Activated naive CD4-positive, alpha-beta T cell treated with anti-CD3 and anti-CD28 coated beads, Interleukin-2, amount 50 U/mL, for 72 hours (primary cell): ENCODE data around the gene CEP70. TPM values are rescaled to one million over a fixed set of nuclear protein-coding genes. Genes with fewer than 3 reads are reported as not detected.
"Not testable (repeated sequence)": the region's sequence is repeated elsewhere in the genome, so short reads cannot be mapped to it uniquely, and the experiment has no call there.

Experiments used
- ATAC-seq, 2 donors: fragments of 150-1000 bp; cut with Tn5 transposase; 2 replicates each; pipeline ENCODE4 v1.10.0; 2021; ENCODE audit warnings: mild to moderate bottlenecking in 2 of 2, moderate library complexity in 2 of 2
- DNase-seq, 2 donors: peaks; one replicate each; pipeline ENCODE4 v3.0.0; 2021 to 2022; ENCODE audit warnings: low spot score in 2 of 2
- H3K27ac Mint-ChIP-seq, 2 donors: one replicate each; pipeline ENCODE4 v1.8.0; 2022; ENCODE audit warnings: mild to moderate bottlenecking in 2 of 2, mixed read lengths in 2 of 2
- H3K36me3 Mint-ChIP-seq, 2 donors: one replicate each; pipeline ENCODE4 v1.8.0; 2022; ENCODE audit warnings: mixed read lengths in 2 of 2
- H3K9me3 Mint-ChIP-seq, 2 donors: one replicate each; pipeline ENCODE4 v1.8.0; 2022; ENCODE audit warnings: mixed read lengths in 2 of 2
- total RNA-seq, 2 donors: library from RNA; stranded (reverse); gene quantifications; one replicate each; pipeline ENCODE4 v1.2.3, GENCODE V29; 2022

The CEP70 gene
- total RNA-seq, 2 donors from 2014 or later, result 13.4 to 41.6 TPM

DNA sequence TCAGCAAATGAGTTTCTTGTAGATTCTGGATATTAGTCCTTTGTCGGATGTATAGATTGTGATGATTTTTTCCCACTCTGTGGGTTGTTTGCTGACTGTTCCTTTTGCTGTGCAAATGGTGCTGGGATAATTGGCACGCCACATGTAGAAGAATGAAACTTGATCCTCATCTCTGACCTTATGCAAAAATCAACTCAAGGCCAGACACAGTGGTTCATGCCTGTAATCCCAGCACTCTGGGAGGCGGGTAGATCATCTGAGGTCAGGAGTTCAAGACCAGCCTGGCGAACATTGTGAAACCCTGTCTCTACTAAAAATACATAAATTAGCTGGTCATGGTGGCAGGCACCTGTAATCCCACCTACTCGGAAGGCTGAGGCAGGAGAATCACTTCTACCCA lies 39.3 kb downstream of the CEP70 start:
- not testable (repeated sequence) for ATAC-seq, DNase-seq, H3K27ac Mint-ChIP-seq
- Mint-ChIP-seq H3K36me3 (peaks cover 71 to 79% of the 10 kb centered on the region in 2 donors), H3K9me3 (peaks cover 27 to 31% of the 10 kb centered on the region in 2 donors)

DNA sequence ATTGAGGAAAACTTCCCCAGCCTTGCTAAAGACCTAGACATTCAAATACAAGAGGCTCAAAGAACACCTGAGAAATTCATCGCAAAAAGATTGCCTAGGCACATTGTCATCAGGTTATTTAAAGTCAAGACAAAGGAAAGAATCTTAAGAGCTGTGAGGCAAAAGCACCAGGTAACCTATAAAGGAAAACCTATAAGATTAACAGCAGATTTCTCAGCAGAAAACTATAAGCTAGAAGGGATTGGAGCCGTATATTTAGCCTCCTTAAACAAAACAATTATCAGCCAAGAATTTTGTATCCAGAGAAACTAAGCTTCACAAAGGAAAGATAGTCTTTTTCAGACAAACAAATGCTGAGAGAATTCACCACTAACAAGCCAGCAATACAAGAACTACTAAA lies 43.1 kb downstream of the CEP70 start:
- H3K27ac Mint-ChIP-seq, DNase-seq, ATAC-seq: not testable (repeated sequence)
- H3K9me3 Mint-ChIP-seq, result peaks cover 28 to 35% of the 10 kb centered on the region in 2 donors
- peaks cover 73 to 80% of the 10 kb centered on the region in 2 donors for H3K36me3 Mint-ChIP-seq

DNA sequence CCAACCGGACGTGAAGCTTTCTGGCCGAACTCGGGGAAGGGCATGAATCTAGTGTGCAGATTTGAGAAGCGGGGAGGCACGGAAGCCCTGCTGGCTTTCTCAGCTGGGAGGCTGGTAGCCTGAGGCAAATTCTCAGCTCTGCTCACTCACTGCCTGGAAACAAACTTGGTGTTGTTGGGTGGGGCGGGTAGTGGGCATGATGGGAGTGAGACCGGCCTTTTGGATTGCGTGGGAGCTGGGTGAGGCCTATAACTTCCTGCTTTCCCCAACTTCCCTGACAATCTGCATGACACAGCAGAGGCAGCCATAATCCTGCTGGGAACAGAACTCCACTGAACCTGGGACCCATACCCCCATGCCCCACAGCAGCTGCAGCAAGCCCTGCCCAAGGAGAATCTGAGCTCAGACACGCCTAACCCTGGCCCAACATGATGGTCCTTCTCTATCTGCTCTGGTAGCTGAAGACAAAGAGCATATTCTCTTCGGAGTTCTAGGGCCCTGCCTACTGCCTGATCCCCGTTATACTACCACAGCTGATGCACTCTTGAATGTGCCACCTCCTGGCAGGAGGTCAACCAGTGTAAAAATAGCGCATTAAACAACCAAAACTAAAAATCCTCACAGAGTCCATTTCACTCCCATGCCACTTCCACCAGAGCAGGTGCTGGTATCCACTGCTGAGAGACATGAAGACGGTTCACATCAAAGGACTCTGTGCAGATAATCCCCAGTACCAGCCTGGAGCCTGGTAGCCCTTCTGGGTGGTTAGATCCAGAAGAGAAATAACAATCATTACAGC lies 44.7 kb downstream of the CEP70 start:
- H3K27ac Mint-ChIP-seq, result peak overlapping the region in 1 of 2 donors; percentile 57
- ATAC-seq (no peak), DNase-seq (no peak)
- H3K9me3 Mint-ChIP-seq, result peaks cover 33 to 41% of the 10 kb centered on the region in 2 donors
- H3K36me3 Mint-ChIP-seq, result peaks cover 73 to 82% of the 10 kb centered on the region in 2 donors

DNA sequence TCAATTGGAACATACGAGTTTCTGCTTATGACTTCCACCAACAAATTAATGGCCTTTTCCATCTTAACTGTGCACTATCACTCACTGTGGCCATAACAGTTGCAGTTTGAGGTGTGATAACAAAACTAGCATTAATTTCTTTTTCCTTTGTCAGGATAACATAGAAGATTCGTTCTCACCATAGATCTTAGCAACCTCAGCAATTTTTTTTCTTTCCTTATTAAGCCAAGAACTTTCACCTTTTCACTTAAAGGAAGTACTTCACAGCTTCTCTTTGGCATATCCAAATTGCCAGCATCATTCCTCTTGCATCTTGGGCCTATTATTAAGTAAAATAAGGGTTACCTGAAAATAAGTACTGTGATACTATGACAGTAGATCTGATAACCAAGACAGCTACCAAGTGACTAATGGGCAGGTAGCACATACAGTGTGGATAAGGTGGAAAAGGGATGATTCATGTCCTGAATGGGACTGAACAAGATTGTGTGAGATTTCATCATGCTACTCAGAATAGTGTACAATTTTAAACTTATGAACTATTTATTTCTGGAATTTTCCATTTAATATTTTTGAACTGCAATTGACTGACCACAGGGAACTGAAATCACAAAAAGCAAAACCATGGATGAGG lies 46.6 kb downstream of the CEP70 start:
- Mint-ChIP-seq H3K27ac (no peak overlapping the region), H3K9me3 (peaks cover 35 to 38% of the 10 kb centered on the region in 2 donors), H3K36me3 (peaks cover 77 to 84% of the 10 kb centered on the region in 2 donors)
- DNase-seq (no peak), ATAC-seq (peak in 1 of 2 donors; percentile 65)

DNA sequence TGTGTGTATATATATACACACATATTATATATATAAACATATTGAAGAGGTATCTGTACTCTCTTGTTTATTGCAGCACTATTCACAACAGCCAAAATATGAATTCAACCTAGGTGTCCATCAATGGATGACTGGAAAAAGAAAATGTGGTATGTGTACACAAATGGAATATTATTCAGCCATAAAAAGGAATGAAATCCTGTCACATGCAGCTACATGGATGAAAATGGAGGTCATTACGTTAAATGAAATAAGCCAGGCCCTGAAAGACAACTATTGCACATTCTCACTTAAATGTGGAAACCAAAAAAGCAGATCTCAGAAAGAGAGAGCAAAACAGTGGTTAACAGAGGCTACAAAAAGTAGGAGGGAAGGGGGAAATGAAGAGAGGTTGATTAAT lies 49.5 kb downstream of the CEP70 start:
- Mint-ChIP-seq H3K9me3 (peaks cover 44 to 45% of the 10 kb centered on the region in 2 donors), H3K36me3 (peaks cover 85 to 87% of the 10 kb centered on the region in 2 donors), H3K27ac (no peak overlapping the region)
- ATAC-seq, result no peak
- DNase-seq, result no peak

DNA sequence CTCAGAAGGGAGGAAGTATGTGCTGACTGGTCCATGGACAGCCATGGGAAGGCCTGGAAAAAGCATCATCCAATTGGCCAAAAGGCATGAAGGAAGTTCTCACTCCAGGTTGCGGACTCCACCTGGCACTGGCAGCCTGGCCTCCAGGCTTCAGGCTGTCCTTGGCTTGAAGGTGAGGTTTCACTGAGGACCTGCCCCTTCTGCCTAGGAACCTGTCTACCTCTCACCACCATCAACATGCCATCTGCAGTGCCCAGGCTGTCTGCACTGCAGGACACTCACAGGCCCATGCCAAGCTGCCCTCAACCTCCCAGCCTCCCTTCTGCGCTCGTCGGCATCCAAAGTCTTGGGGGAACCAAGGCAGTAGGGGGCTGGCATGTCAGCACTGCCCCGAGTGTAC lies 51.1 kb downstream of the CEP70 start:
- no peak overlapping the region for H3K27ac Mint-ChIP-seq
- DNase-seq (no peak), ATAC-seq (no peak)
- H3K36me3 Mint-ChIP-seq, result peaks cover 74 to 87% of the 10 kb centered on the region in 2 donors
- H3K9me3 Mint-ChIP-seq, result peaks cover 41 to 44% of the 10 kb centered on the region in 2 donors

DNA sequence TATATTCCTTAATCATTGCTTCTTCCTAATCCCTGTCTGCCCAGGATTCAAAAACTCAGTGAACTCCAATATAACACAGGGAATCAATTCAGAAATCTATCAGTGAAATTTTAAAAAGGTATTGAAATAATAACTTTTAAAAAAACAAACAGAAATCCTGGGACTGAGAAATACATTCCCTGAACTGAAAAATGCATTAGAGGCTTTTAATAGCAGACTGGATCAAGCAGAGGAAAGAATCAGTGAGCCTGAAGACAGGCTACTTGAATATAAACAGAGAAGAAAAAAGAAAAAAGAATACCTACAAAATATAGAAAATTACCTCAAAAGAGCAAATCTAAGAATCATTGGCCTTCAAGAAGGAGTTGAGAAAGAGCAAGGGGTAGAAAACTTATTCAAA lies 54.7 kb downstream of the CEP70 start:
- H3K36me3 Mint-ChIP-seq, result peaks cover 45 to 68% of the 10 kb centered on the region in 2 donors
- DNase-seq (no peak), ATAC-seq (no peak)
- H3K9me3 Mint-ChIP-seq, result peaks cover 25 to 28% of the 10 kb centered on the region in 2 donors
- no peak overlapping the region for H3K27ac Mint-ChIP-seq

DNA sequence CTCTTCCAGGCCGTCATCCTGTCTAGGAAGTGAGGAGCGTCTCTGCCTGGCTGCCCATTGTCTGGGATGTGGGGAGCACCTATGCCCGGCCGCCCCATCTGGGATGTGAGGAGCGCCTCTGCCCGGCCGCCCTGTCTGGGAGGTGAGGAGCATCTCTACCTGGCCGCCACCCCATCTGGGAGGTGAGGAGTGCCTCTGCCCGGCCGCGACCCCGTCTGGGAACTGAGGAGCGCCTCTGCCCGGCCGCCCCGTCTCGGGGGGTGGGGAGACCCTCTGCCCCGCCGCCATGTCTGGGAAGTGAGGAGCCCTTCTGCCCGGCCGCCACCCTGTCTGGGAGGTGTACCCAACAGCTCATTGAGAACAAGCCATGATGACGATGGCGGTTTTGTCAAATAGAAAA lies 72.6 kb downstream of the CEP70 start:
- peaks cover 29 to 32% of the 10 kb centered on the region in 2 donors for H3K36me3 Mint-ChIP-seq
- not testable (repeated sequence) for DNase-seq

DNA sequence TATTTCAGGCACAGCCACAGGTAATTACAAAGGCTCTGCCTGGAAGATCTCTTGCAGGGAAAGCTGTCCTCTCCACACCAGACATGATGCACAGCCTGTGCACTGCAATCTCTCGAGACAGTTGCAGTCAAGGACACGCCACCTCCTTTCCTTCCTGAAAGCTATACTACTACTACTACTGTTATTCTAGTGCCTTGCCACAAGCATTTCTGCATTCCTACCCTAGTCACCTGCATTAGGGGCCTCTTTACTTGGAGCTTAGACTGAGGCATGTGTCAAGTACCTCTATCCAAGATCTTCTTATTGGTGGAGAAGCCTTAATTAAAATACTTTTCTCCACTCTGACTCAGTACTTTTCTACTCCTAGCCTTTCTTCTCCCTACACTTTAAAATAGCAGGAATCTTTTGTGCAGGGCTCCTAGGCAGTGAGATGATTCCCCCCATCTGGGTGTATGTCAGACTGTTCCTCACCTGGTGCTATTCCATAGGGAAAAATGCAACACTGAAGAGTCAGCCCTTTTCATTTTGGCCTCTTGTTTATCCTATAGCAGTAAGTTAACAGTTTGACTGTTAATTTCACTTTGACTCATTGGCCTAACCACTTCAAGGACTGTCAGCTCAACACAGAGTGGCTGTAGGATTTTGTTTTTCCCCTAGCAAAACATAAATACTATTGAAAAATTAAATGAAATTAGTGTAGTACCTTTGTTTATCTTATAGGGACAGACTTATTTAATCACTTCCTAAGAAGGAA lies 80.8 kb downstream of the CEP70 start:
- DNase-seq, result peak in 1 of 2 donors; percentile 21
- Mint-ChIP-seq H3K27ac (peak overlapping the region in 1 of 2 donors; percentile 69), H3K36me3 (peaks cover 7 to 9% of the 10 kb centered on the region in 2 donors), H3K9me3 (no peaks in the 10 kb centered on the region)
- ATAC-seq, result peak; percentile 74 to 94

More for the DNA sequence above, 72.6 kb downstream of the CEP70 start:
- H3K27ac Mint-ChIP-seq, ATAC-seq: not testable (repeated sequence)
- peaks cover 8 to 11% of the 10 kb centered on the region in 2 donors for H3K9me3 Mint-ChIP-seq

DNA sequence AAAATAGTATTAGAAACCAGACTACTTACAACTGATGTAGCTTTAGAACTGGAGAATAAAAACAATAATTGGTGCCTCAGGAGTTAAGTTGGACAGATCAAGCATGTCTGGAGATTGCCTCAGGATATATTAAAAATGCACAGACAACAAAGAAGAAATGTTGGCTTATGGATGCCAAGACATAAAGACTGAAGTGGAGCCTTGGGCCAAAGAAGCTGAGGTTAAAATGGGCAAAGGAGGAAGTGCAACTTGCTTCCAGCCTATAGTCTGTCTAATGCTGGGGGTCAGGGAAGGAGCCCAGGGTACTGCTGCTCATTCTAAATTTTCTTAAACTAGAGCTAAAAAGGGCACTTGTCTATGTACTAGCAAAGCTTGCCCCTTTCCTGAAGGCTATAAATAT lies 82.1 kb downstream of the CEP70 start:
- H3K9me3 Mint-ChIP-seq, result no peaks in the 10 kb centered on the region
- ATAC-seq, result no peak

DNA sequence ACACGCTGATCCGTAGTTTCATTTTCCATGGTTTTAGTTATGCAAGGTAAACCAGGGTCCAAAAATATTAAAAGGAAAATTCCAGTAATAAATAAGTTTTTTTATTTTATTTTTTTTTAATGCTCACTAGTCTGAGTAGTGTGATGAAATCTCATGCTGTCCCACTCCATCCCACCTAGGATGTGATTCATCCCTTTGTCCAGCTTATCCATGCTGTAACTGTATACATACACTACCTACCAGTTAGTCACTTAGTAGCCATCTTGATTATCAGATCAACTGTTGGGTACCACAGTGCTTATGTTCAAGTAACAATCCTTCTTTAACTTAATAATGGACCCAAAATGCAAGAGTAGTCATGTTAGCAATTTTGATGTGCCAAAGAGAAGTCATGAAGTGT lies 84.5 kb downstream of the CEP70 start:
- peaks cover 0 to 2% of the 10 kb centered on the region in 2 donors for H3K36me3 Mint-ChIP-seq
- DNase-seq, result no peak
- no peak overlapping the region for H3K27ac Mint-ChIP-seq
- no peak for ATAC-seq
- no peaks in the 10 kb centered on the region for H3K9me3 Mint-ChIP-seq

More for the DNA sequence above, 82.1 kb downstream of the CEP70 start:
- Mint-ChIP-seq H3K36me3 (peaks cover 0 to 5% of the 10 kb centered on the region in 2 donors), H3K27ac (no peak overlapping the region)
- no peak for DNase-seq

DNA sequence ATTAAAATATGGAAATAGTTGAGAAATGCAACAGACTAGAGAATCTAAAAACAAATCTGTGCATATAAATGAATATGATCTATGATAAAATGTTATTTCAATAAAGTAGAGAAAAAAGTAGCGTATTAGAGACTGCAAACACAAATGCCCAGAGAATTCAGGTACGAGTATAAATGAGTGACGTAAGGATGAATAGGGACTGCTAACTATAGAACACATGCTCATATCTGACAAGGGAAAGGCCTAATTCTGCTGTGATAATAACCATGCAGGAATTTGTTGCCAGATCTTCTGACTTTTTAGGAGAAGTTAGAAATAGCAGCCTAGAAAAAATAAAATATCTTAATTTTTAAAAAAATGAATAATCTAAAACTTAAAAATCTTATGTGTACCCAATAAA lies 86.5 kb downstream of the CEP70 start:
- H3K9me3 Mint-ChIP-seq, result no peaks in the 10 kb centered on the region
- no peak for ATAC-seq
- peaks cover 0 to 4% of the 10 kb centered on the region in 2 donors for H3K36me3 Mint-ChIP-seq
- no peak for DNase-seq
- no peak overlapping the region for H3K27ac Mint-ChIP-seq

DNA sequence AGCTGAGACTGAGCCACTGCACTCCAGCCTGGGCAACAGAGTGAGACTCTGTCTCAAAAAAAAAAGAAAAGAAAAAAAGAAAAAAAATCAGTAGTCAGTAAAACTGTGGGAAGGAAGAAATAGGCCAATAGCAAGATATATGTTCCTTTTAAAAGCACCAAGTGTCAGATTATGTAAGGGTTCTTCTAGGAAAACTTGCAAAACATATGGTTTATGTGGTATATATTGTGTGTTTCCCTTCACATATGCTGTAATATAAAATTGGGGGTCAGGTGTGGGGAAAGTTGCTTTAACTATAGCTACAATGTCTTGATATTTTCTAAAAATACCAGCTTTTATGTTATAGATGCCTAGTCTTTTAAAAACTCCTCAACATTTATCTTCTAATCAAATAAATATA lies 95.1 kb downstream of the CEP70 start:
- H3K36me3 Mint-ChIP-seq, result peaks cover 0 to 2% of the 10 kb centered on the region in 2 donors
- H3K9me3 Mint-ChIP-seq, result no peaks in the 10 kb centered on the region
- H3K27ac Mint-ChIP-seq, result no peak overlapping the region
- ATAC-seq (no peak), DNase-seq (no peak)

DNA sequence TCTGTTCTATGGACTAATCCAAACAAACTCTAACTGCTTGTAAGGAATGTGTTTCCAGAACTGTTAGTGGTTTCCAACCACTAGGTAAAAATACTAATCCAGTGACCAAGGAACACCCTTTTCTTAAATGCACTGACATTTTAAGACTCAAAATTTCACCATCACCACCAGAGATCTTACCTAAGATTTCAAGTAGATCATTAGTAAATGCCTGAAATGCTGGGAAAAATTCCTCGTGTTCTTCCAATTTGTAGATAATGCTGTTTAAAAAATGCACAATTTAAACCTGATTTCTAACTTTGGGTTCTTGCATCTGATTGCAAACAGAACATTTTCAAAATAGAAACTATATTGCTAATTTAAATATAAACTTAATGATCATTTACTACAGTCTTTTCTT lies 96.2 kb downstream of the CEP70 start:
- DNase-seq, result no peak
- Mint-ChIP-seq H3K9me3 (no peaks in the 10 kb centered on the region), H3K36me3 (peaks cover 0 to 5% of the 10 kb centered on the region in 2 donors), H3K27ac (no peak overlapping the region)
- no peak for ATAC-seq

DNA sequence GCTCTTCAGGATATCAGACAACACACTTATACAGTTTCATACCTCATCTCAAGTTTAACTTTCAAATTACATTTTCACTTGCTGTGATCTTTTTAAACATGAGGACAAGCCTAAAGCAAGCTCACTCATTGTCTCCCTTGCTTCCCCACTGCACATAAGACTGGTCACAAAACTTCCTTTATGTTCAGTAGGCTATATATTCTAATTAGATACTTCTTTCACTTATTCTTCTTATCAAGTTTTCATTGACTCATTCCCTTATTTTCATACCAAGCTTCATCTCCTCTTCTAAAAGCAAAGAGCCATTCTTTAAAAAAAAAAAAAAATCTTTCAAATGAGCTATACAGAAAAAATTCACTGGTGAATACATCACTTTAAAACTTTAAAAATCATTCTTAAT lies 97.0 kb downstream of the CEP70 start:
- DNase-seq (no peak), ATAC-seq (no peak)
- peaks cover 1% of the 10 kb centered on the region in 2 donors for H3K9me3 Mint-ChIP-seq
- H3K36me3 Mint-ChIP-seq, result peaks cover 4 to 11% of the 10 kb centered on the region in 2 donors
- no peak overlapping the region for H3K27ac Mint-ChIP-seq

DNA sequence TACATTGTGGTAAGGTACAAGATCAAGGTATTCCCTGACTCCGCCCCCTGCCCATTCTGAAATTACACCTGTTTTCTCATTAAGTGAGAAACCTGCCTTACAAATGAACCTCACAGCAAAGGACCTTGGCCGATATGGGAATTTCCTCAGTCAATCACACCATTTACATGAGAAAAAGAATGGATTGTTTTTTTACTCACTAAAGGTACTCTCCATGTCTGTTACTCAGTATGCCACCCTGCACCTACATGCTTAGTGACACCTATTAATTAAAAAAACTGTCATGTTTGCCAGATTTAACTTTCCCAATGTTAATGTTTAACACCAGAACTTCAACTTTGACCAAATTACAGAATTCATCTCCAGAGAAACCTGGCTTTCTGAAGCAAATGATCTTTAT lies 97.6 kb downstream of the CEP70 start:
- peaks cover 5% of the 10 kb centered on the region in 2 donors for H3K9me3 Mint-ChIP-seq
- peaks cover 7 to 12% of the 10 kb centered on the region in 2 donors for H3K36me3 Mint-ChIP-seq
- H3K27ac Mint-ChIP-seq, result no peak overlapping the region
- DNase-seq, result no peak
- no peak for ATAC-seq

DNA sequence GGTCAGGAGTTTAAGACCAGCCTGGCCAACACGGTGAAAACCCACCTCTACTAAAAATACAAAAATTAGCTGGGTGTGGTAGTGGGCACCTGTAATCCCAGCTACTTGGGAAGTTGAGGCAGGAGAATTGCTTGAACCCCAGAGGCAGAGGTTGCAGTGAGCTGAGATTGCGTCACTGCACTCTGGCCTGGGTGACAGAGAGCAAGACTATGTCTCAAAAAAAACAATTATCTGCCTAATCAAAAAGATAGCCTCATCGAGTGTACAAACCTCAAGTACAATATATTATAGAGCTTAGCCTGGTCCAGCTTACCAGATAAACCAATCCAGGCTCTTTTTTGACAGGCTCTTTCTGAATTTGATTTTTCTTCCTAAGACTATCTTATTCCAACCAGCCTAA lies 98.4 kb downstream of the CEP70 start:
- peaks cover 7 to 12% of the 10 kb centered on the region in 2 donors for H3K36me3 Mint-ChIP-seq
- H3K27ac Mint-ChIP-seq, ATAC-seq, DNase-seq: not testable (repeated sequence)
- peaks cover 5 to 13% of the 10 kb centered on the region in 2 donors for H3K9me3 Mint-ChIP-seq
